Uterus (tissue), 2 donors: ENCODE measurements around the gene CEP78.

ENCODE experiments used
- CTCF ChIP-seq, 4 experiments: fragments of 200-600 bp in 2 of 4; fragments of 450-650 bp in 2 of 4; sonication (generic) in 2 of 4; IDR thresholded peaks; one replicate each; pipeline ENCODE4 v1.5.1; 2016 to 2019; ENCODE audit warnings: antibody characterized with exemption in 4 of 4, mild to moderate bottlenecking in 2 of 4, moderate library complexity in 1 of 4
- POLR2A ChIP-seq, 2 donors: fragments of 450-650 bp; IDR thresholded peaks; one replicate each; pipeline ENCODE4 v1.6.1; 2016; ENCODE audit warnings: antibody characterized with exemption in 2 of 2, mild to moderate bottlenecking in 1 of 2, moderate library complexity in 1 of 2

DNA sequence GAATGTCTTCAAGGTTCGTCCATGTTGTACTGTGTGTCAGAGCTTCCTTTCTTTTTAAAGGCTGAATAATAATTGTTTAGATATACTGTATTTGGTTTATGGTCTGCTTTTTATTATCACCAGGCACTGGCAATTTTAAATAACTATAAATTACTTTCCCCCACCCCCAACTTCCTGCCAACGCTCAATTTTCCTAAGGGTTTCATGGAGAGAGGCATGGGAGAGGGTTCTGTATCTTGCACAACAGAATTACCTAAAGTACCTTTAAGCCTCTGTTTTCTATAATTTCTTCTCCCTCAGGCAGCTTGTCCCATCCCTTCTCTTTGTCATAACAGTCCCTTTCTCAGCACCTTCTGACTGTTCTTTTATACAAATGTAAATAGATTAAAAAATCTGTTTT, 71.5 kb downstream of the CEP78 start:
- TF ChIP-seq CTCF (IDR thresholded peaks at IDR 0.05) (no peak), POLR2A (IDR thresholded peaks at IDR 0.05) (no peak)
